Stimulated activated CD8-positive, alpha-beta memory T cell treated with anti-CD3 and anti-CD28 coated beads, Interleukin-12 subunit alpha, Interleukin-12 subunit beta, amount 100 ng/mL, for 1 hour (primary cell): ENCODE results near the gene FHOD3.

Source experiments
- DNase-seq: peaks from one replicate; pipeline ENCODE4 v3.0.0-alpha.2; 2020; ENCODE audit warnings: low read depth

The FHOD3 gene

GRCh38 chr18:36296650-36297416 lies 680 bp upstream of the FHOD3 start:
- DNase-seq = no peak

- no peak for DNase-seq
These were observed 721 bp downstream of the FHOD3 start for GRCh38 chr18:36298126-36298741.

DNA sequence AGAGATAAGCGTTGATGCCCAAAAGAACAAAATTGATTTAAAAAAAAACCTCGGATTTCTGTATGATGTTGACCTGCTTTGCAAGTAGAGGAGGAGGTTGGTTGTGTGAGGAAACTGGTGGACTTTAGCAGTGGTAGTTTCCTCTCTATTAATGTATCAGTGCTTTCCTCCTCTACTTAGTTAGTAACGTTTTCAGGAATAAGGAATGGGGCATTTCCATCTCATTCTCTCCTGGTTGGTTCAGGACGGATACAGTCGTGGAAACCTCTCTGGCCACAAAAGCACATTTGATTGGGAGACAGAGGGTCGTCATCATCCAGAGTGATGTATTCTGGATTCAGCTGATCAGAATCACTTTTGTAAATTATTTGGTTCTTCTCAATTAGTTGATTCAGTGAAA lies 1.5 kb downstream of the FHOD3 start:
- no peak for DNase-seq

DNA sequence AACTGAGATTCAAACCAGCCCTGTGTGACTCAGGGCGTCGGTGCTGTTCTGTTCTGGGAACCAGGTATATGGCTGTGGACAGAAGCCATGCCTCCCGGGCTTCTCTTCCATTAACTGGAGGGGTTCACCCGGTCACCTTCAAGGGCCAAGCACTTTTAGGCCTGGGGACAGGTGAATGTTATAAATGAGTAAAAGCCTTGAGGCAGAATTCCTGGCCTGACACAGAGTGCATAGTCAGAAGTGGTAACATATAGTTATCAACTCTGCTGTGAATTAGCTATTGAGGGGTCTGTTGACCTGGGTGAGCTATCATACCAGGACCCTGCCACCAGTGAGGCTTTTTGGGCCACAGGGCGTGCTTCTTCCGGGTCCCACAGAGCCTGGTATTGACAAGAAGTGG lies 2.7 kb downstream of the FHOD3 start:
- no peak for DNase-seq

GRCh38 chr18:36301884-36302283 lies 4.4 kb downstream of the FHOD3 start:
- DNase-seq = no peak

DNA sequence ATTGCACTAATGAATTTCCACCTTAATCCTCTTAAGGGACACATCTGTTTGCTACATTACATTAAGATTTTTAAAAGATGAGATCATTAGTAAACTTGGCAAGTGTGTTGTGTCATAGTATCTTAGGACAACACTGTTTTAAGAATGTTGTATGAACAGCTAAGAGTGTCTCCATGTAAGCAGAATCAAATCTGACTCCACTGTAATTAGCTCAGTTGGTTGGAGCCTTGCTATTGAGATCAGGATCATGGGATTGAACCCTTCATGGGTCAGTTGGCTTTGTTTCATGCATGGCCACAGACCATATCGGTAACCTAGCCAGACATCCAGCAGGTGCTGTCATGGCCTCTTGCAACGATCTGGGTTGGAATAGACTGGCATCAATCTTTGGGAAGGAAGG lies 5.2 kb downstream of the FHOD3 start:
- DNase-seq = no peak

- no peak for DNase-seq
These were observed 5.8 kb downstream of the FHOD3 start for GRCh38 chr18:36303211-36303844.

GRCh38 chr18:36304723-36305122 lies 7.2 kb downstream of the FHOD3 start:
- no peak for DNase-seq

GRCh38 chr18:36305375-36305774 lies 7.9 kb downstream of the FHOD3 start:
- no peak for DNase-seq

DNA sequence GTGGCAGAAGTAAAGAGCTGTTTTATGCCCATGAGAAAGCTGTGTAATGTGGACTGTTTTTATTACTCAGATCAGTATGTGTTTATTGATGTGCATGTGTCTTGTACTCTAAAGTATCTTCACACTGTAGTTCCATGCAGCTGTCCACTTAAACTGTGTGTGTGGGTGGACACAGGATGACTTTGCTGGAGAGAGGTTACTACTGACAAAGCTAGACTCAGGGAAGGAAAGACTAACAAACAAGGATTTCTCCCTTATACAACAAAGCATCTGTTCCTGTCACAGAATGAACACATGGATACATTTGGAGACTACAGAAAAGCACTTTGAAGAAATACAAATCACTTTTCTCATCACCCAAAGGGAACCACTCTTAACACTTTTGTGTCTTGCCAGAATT lies 10.0 kb downstream of the FHOD3 start:
- DNase-seq = no peak

- DNase-seq = no peak
These were observed 11.4 kb downstream of the FHOD3 start for GRCh38 chr18:36308711-36309435.

DNA sequence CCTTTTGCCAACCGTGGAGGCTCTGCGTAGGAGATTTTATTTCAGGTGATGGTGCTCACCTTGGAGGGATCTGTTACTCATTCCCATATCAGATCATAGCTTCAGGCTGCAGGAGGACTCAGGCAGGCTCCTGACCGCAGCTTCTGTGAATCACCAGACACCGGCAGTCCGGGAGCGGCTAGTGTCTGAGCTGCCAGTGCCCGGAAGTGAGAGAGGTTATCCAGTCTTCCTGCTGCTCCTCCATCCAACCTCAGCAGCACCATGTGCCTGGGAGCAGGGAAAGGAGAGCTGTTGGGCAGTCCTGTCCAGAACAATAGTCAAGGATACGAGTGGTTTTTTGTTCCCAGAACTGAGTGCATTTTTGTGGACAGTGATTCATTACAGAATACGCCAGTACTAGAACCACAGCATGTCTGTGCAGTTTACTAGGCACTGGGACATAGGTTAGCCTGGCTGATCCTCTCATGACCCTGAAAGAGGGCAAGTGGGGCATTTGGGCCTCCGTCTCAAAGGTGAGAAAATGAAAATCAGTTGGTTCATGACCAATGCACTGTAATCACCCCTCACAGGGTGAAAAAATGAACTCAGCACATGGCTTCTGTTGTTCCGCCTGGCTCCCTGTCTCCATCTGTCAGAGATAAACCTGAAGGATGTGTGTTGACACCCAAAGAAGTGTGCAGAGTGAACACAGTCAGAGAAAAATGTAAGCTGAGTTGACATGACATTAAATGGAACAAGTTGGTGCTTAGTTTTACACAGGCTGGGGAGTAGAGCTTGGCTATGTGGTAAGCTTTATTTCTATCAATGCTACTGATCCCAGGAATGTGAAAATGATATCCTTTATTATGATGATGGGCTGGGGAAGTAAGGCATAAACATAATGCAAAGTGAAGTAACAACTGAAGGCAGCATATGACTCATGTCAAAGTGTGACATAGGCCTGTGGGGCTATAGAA lies 12.2 kb downstream of the FHOD3 start:
- no peak for DNase-seq

- no peak for DNase-seq
These were observed 13.6 kb downstream of the FHOD3 start for GRCh38 chr18:36311026-36311570.

- DNase-seq = no peak
These were observed 15.4 kb downstream of the FHOD3 start for GRCh38 chr18:36312806-36313395.

DNA sequence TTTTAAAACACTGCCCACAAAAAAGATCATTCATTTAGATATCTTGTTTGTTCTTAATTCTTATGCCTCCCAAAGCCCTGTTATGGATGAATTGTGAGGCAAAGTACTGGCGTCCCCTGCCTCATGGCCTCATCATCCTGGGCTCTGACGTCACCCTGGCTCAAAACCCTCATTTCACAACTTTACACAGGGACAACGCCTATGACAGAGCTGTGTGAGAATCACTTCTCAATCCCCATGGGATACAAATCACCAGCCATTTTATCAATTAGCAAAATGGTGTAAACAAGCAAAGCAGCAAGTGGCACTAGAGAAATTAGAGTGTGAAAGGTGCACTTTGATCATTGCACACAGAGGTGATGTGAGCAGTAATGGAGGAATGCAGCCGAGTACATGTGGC lies 16.6 kb downstream of the FHOD3 start:
- no peak for DNase-seq

DNA sequence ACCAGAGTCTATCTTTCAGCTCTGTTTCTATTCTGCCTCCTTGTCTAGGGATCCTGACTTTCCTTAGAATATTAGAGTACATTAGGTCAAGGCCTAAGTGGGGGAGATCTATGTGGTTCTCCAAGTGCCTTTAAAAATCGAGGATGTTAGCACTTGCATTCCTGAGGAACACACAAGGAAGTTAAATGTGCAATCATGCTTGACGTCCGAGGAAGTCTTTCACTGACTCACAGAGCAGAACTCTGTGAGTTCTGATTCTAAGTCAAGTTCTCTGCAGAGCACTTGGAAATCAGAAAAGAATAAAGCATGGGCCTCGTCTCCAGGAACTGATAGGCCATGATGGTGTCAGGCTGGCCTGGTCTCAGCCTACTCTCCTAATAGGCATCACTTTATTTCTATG lies 17.2 kb downstream of the FHOD3 start:
- no peak for DNase-seq

GRCh38 chr18:36315736-36316135 lies 18.2 kb downstream of the FHOD3 start:
- DNase-seq = no peak

DNA sequence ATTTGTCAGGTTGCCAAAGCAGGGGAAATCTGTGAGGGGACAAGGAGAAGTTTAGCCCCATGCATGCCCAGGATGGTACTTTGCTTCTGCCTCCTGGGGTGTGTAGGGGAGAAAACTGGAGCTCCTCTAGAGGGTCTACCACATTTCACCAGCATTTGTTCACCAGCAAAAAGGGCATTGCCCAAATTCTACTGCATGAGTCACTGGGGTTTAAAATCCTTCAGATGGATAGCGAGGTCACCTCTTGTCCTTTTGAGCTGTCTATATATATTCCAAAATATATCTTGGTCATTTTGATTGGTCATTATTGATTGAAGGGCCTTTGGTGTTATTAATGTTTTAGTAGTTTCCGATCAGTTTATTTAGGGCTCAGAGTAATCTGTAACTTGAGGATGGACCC lies 18.7 kb downstream of the FHOD3 start:
- no peak for DNase-seq

- no peak for DNase-seq
These were observed 24.3 kb downstream of the FHOD3 start for GRCh38 chr18:36321658-36322407.

GRCh38 chr18:36322408-36322728 lies 24.9 kb downstream of the FHOD3 start:
- no peak for DNase-seq
